Muscle of leg (tissue), 16 donors: ENCODE results near the gene C1QTNF12. TPM values are rescaled to one million over a fixed set of nuclear protein-coding genes. Genes with fewer than 3 reads are reported as not detected.

Experiments
- DNase-seq: peaks from one replicate; pipeline ENCODE4 v3.0.0; 2013
- H3K27ac ChIP-seq: one replicate; pipeline ENCODE4 v1.5.1; 2013; ENCODE audit warnings: mild to moderate bottlenecking, low read length, control low read depth
- H3K27me3 ChIP-seq: one replicate; pipeline ENCODE4 v1.6.1; 2013; ENCODE audit warnings: low read length; ENCODE audit not compliant: control insufficient read depth, insufficient read depth
- H3K36me3 ChIP-seq: one replicate; pipeline ENCODE4 v1.6.1; 2013; ENCODE audit warnings: low read length; ENCODE audit not compliant: control insufficient read depth, insufficient read depth
- H3K4me1 ChIP-seq: one replicate; pipeline ENCODE4 v1.6.1; 2013; ENCODE audit warnings: low read length; ENCODE audit not compliant: control insufficient read depth, insufficient read depth
- H3K4me3 ChIP-seq: one replicate; pipeline ENCODE4 v1.5.1; 2013; ENCODE audit warnings: low read length, control low read depth
- H3K9me3 ChIP-seq: replicated peaks from 2 replicates; pipeline ENCODE4 v1.6.1; 2013; ENCODE audit warnings: low read depth, low read length; ENCODE audit not compliant: control insufficient read depth
- WGBS: methylation state at CpG from one replicate; pipeline ENCODE4 v1.1.5; 2013; ENCODE audit warnings: missing lambda C conversion rate; ENCODE audit not compliant: insufficient coverage; 5-methylcytosine and 5-hydroxymethylcytosine counted together
- long read RNA-seq, 11 donors: transcript quantifications; one replicate each; lab custom pipeline, GENCODE V29; 2026
- polyA plus RNA-seq, 8 donors: library from polyadenylated mRNA; unstranded; fragments of 120-200 nt; gene quantifications; one replicate each; pipeline versions ENCODE4 v1.2.1 to v1.2.3, GENCODE V29; 2013; ENCODE audit warnings: inconsistent platforms in 1 of 8, low replicate concordance in 1 of 8; ENCODE audit not compliant: insufficient read length in 8 of 8, insufficient read depth in 1 of 8
- total RNA-seq: library from RNA; stranded (reverse); fragments of 120-200 nt; gene quantifications from one replicate; pipeline ENCODE4 v1.2.4, GENCODE V29; 2013

C1QTNF12 gene, protein sequence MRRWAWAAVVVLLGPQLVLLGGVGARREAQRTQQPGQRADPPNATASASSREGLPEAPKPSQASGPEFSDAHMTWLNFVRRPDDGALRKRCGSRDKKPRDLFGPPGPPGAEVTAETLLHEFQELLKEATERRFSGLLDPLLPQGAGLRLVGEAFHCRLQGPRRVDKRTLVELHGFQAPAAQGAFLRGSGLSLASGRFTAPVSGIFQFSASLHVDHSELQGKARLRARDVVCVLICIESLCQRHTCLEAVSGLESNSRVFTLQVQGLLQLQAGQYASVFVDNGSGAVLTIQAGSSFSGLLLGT
- total RNA-seq (8.2 TPM), polyA plus RNA-seq (1 to 10 TPM; 1.9 to 8.7 (median 4.5) TPM)
- long read RNA-seq, donor 1, partial matches to known transcripts: 0 of 2 reads
- long read RNA-seq, donor 1, other reads (novel, unspliced or antisense): 0 of 2 reads
- long read RNA-seq, donor 2: 0 reads
- long read RNA-seq, donor 3, partial matches to known transcripts: 0 of 2 reads
- long read RNA-seq, donor 3, other reads (novel, unspliced or antisense): 0 of 2 reads
- long read RNA-seq, donor 4, partial matches to known transcripts: 0 of 1 reads
- long read RNA-seq, donor 4, other reads (novel, unspliced or antisense): 0 of 1 reads
- long read RNA-seq, donor 5, transcript C1QTNF12-201 (8 exons, 1,036 nt): major isoform, 7 of 8 reads
- long read RNA-seq, donor 5, partial matches to known transcripts: 0 of 8 reads
- long read RNA-seq, donor 5, other reads (novel, unspliced or antisense): 0 of 8 reads
- long read RNA-seq, donor 6, transcript C1QTNF12-201 (8 exons, 1,036 nt): major isoform, 5 of 5 reads
- long read RNA-seq, donor 6, partial matches to known transcripts: 0 of 5 reads
- long read RNA-seq, donor 6, other reads (novel, unspliced or antisense): 0 of 5 reads
- long read RNA-seq, donor 7, partial matches to known transcripts: 0 of 1 reads
- long read RNA-seq, donor 7, other reads (novel, unspliced or antisense): 0 of 1 reads
- long read RNA-seq, donor 8, partial matches to known transcripts: 0 of 3 reads
- long read RNA-seq, donor 8, other reads (novel, unspliced or antisense): 0 of 3 reads
- long read RNA-seq, donor 9, partial matches to known transcripts: 0 of 1 reads
- long read RNA-seq, donor 9, other reads (novel, unspliced or antisense): 0 of 1 reads
- long read RNA-seq, donor 10, partial matches to known transcripts: 0 of 2 reads
- long read RNA-seq, donor 10, other reads (novel, unspliced or antisense): 0 of 2 reads
- long read RNA-seq, donor 11, partial matches to known transcripts: 0 of 1 reads
- long read RNA-seq, donor 11, other reads (novel, unspliced or antisense): 0 of 1 reads

DNA sequence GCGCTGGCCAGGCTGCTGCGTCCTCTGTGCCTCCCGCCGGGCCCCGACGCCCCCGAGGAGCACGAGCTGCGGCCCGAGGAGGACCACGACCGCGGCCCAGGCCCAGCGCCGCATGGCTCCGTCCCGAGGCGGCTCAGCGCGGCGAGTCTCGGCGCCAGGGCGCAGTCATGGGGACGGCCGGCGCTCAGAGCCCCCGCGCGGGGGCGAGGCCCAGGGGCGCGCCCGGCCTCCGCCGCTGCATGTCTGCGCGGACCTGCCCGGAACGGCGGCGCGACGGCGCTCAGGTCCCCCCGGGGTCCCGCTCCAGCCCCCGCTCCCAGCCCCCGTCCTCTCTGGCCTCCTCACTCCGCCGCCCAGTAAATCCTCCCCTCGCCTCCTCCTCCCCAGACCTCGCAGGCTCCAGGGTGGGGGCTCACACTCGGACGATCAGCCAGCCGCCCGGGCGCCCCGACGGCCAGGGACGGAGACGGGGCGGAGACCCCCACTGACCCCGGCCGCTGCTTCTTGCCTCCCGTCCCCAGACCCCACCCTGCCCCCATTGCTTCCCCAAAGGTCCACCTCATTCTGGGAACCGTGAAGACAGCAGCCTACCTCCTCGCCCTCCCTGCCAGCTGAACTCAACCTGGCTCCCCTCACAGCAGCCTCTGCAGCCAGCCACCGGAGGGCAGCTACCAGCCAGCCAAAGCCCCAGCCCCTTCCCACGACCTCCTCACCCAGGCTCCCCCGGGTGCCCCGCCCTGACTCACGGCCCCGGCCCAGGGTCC lies at the start of gene C1QTNF12:
C1QTNF12 (minus strand) TSS at position 146 of the 764 bp plus-strand sequence; CDS start at position 114, 32 bp downstream.
- Histone ChIP-seq H3K36me3 (peaks cover 3% of the 10 kb centered on the region), H3K27ac (no peak within 1 kb of the TSS), H3K4me3 (no peak within 1 kb of the TSS), H3K9me3 (no peaks in the 10 kb centered on the region), H3K4me1 (peaks cover 20% of the 10 kb centered on the region), H3K27me3 (peaks cover 33% of the 10 kb centered on the region)
- WGBS: 2% methylated on average over 70 of the region's 74 CpGs
- DNase-seq: no peak

DNA sequence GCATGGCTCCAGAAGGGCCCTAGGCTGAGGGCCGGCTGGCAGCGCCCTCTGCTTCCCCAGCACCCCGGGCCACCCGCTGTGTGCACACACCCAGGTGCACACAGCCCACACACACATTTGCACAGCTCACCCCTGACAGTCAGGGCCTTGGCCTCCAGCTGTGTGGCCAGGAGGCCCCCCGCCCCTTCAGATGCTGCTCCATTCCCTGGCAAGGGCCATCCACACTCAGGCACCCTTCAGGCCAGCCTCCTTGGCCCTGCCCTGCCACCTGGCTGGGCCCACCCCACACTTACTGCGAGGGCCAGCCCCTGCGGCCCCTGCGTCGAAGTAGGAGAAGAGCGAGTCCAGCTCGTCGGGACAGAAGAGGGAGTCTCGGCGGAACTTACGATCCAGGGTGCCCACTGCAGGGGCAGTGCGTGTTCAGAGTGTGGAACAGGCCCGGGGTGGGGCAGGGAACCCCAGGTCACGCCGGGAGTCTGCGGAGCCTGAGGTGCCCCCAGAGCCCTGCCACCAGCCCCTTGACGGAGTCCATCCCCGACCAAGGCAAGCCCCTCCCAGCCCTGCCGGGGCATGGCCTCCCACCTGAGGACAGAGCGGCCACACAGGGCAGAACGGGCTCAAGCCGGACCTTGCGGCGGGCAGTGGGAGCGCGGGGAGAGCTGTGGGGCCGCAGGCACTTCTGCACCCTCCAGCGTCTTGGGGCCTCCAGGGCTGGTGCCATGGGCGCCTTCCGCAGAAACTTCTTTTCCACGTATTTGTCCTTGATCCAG lies 48.8 kb upstream of the C1QTNF12 start:
- Histone ChIP-seq H3K27me3 (no peaks in the 10 kb centered on the region), H3K36me3 (peaks cover 34% of the 10 kb centered on the region), H3K4me3 (no peak overlapping the region), H3K27ac (no peak overlapping the region), H3K9me3 (no peaks in the 10 kb centered on the region), H3K4me1 (peaks cover 27% of the 10 kb centered on the region)
- 94% methylated on average over 29 of the region's 35 CpGs for WGBS
- no peak for DNase-seq

DNA sequence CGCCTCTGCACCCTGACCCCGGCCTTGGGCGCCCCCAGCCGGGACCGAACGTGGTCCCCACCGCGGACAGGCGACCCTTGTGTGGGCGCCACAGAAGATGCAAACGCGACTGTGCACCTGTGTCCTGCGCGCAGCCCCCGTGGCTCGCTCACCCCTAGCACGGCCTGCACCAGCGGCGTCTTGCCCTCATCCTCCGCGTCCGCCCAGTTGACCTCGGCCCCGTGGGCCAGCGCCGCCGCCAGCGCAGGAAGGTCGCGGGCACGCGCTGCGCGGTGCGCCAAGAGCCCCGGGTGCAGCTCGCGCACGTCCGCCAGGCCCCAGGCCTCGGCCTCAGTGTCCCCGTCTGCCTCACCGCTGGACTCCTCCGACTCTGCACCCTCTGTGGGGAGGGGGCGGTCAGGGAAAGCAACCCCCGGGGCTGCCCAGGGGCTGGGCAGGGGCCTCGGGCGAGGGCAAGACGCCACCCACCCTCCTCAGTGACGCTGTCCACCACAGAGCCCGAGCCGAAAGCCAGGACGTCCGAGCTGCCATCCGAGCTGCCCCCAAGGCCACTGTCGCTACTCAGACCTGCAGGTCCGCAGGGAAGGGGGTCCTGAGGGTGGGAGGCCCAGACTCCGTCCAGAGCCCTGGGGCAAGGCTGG lies 47.8 kb upstream of the C1QTNF12 start:
- DNase-seq: no peak
- H3K4me1 ChIP-seq: peaks cover 24% of the 10 kb centered on the region
- no peaks in the 10 kb centered on the region for H3K9me3 ChIP-seq
- no peaks in the 10 kb centered on the region for H3K27me3 ChIP-seq
- 79% methylated on average over 49 of the region's 58 CpGs for WGBS
- H3K36me3 ChIP-seq: peaks cover 33% of the 10 kb centered on the region
- no peak overlapping the region for H3K4me3 ChIP-seq
- no peak overlapping the region for H3K27ac ChIP-seq

DNA sequence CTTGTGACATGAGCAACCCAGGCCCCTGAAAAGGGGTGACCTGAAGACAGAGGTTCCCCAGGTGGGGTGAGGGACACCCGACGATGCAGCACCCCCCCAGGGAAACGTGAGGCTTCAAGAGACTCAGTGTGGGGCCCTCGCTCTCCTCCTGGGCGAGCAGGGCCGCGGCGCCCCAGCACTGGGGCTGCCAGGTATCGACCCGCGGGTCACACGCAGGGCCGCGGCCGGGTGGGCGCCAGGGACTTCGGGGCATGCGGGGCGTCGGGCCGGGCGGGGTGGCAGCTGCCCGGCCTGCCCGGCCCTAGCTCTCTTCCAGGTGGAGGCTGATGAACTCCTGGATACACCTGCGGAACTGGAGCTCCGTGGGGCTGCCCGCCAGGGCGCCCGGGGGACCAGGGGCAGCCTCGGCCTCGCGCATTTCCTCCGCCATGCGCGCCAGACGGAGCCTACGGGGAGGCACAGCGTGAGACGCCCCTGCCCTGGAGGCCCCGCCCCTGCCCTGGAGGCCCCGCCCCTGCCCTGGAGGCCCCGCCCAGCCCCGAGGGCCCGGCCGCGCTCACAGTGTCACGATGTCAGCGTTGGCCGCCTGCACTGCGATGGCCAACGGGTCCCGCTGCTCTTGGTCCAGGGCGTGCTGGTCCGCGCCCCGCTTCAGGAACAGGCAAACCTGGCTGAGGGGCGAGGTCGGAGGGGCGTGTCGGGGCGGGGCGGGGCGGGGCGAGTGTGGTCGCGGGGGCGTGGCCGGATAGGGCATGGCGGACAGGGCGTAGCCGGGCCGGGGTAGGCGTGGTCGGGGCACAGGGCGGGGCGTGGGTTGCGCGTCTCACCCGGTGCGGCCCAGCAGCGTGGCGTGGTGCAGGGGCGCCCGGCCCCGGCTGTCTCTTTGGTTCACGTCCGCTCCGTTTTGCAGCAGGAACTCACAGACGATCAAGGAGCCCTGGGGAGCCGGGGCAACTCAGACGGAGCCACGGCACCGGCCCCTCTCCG lies 47.0 kb upstream of the C1QTNF12 start:
- peaks cover 16% of the 10 kb centered on the region for H3K4me1 ChIP-seq
- peaks cover 31% of the 10 kb centered on the region for H3K36me3 ChIP-seq
- no peaks in the 10 kb centered on the region for H3K27me3 ChIP-seq
- no peak overlapping the region for H3K4me3 ChIP-seq
- no peaks in the 10 kb centered on the region for H3K9me3 ChIP-seq
- WGBS: 50% methylated on average over 94 of the region's 94 CpGs
- no peak overlapping the region for H3K27ac ChIP-seq
- no peak for DNase-seq

DNA sequence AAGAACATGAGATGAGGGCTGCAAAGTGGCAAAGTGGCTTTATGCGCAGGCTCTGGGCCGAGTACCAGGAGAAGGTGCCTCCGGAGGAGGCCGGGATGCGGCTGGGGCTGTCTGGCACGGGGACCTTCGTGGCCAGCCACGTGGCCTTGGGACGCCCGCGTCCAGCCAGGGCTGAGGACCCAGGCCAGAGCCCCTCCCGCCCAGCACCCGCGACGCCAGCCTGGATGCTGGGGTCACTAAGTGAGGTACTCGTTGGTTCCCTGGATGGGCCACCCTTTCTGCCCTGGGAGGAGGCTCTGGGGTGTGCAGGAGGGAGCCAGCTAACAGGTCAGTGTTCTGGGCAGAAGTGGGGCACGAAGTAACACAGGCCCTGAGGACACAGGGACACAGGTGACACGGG lies 46.3 kb upstream of the C1QTNF12 start:
- no peaks in the 10 kb centered on the region for H3K9me3 ChIP-seq
- H3K4me1 ChIP-seq: peaks cover 10% of the 10 kb centered on the region
- H3K36me3 ChIP-seq: peaks cover 27% of the 10 kb centered on the region
- H3K27me3 ChIP-seq: no peaks in the 10 kb centered on the region
- no peak overlapping the region for H3K4me3 ChIP-seq
- no peak overlapping the region for H3K27ac ChIP-seq
- 81% methylated on average over 17 of the region's 18 CpGs for WGBS
- DNase-seq: no peak

DNA sequence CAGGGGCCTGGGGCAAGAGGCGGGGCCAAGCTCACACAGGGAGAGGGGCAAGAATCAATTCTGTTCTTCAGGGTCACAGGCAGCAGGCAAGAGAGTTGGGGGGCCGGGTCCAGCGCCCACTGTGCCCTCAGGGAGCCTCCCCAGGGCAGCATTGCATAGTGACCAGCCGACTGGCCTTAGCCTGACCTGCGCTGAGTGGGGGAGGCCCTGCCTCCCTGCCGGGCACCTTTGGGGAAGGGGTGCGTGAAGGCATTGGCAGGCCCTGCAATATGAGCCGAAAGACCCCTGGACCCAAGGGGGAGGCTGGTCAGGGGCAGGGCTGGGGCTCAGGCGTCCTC lies 45.9 kb upstream of the C1QTNF12 start:
- H3K9me3 ChIP-seq: no peaks in the 10 kb centered on the region
- H3K27me3 ChIP-seq: no peaks in the 10 kb centered on the region
- no peak overlapping the region for H3K4me3 ChIP-seq
- peaks cover 10% of the 10 kb centered on the region for H3K4me1 ChIP-seq
- H3K36me3 ChIP-seq: peaks cover 24% of the 10 kb centered on the region
- no peak overlapping the region for H3K27ac ChIP-seq
- DNase-seq: no peak
- 84% methylated on average over 9 of the region's 9 CpGs for WGBS

DNA sequence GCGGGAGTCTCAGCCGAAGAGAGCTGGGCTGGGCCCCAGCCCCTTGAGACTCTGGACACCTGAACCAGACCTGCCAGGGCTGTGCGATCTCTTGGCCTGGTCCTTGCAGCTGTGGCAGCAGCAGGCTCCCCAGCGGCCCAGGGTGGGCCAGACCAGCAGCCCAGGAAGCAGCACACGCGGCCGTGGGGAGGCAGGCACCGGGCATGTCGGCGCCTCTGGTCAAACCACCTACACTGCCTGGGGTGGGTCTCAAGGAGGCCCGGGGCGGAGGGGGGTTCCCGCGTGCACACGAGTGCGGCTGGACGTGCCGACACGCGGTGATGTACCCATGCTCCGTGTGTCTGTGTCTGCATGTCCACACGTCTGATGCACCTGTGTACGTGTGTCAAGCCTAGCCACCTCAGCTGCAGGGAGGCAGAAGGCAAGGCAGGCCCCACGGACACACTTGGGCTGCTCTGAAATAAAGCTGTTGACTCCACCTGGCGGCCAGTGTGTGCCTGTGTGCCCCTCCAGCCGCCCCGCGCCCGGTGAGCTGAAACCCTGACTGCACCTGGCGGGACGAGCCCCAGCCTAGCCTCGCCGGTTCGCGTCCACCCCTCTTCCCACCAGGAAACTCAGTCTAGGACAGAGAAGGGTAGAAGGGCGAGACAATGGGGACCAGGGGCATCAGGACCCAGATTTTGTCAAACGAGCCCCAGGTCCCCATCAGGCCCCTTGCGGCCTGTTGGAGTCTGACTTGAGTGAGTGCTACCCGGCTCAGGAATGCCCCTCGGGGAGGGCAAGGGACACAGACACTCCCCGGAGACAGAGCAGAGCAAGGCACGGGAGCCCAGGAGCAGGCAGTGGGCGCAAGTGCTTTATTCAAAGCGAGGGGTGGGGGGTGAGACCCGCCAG lies 45.3 kb upstream of the C1QTNF12 start:
- Histone ChIP-seq H3K27ac (no peak overlapping the region), H3K9me3 (no peaks in the 10 kb centered on the region), H3K27me3 (no peaks in the 10 kb centered on the region), H3K4me3 (no peak overlapping the region), H3K4me1 (peaks cover 10% of the 10 kb centered on the region), H3K36me3 (peaks cover 23% of the 10 kb centered on the region)
- DNase-seq: peak; percentile 70
- 32% methylated on average over 40 of the region's 45 CpGs for WGBS
